ENCODE results near the gene OTOS.

Gene OTOS

GRCh38 chr2:240160291-240161086 lies 20.0 kb upstream of the OTOS start:
- Histone ChIP-seq H3K4me3 (ENCODE audit: low read depth in 1 of 2, low read length in 2 of 2) (no peak overlapping the region), H3K4me1 (ENCODE audit: control insufficient read depth in 1 of 2, insufficient read depth in 2 of 2, low read length in 2 of 2) (no peaks in the 10 kb centered on the region), H3K27ac (ENCODE audit: low read length) (no peak overlapping the region), H3K27me3 (ENCODE audit: low read depth, low read length) (no peaks in the 10 kb centered on the region), H3K36me3 (ENCODE audit: control insufficient read depth in 1 of 2, insufficient read depth in 2 of 2, low read length in 2 of 2) (no peaks in the 10 kb centered on the region), H3K9me3 (ENCODE audit: control insufficient read depth in 1 of 2, low read length in 2 of 2) (no peaks in the 10 kb centered on the region)

GRCh38 chr2:240159251-240159839 lies 18.9 kb upstream of the OTOS start:
- Histone ChIP-seq H3K4me3 (ENCODE audit: low read depth in 1 of 2, low read length in 2 of 2) (no peak overlapping the region), H3K36me3 (ENCODE audit: control insufficient read depth in 1 of 2, insufficient read depth in 2 of 2, low read length in 2 of 2) (no peaks in the 10 kb centered on the region), H3K27me3 (ENCODE audit: low read depth, low read length) (no peaks in the 10 kb centered on the region), H3K9me3 (ENCODE audit: control insufficient read depth in 1 of 2, low read length in 2 of 2) (no peaks in the 10 kb centered on the region), H3K27ac (ENCODE audit: low read length) (no peak overlapping the region), H3K4me1 (ENCODE audit: control insufficient read depth in 1 of 2, insufficient read depth in 2 of 2, low read length in 2 of 2) (no peaks in the 10 kb centered on the region)

GRCh38 chr2:240157147-240157470 lies 16.7 kb upstream of the OTOS start:
- Histone ChIP-seq H3K27me3 (ENCODE audit: low read depth, low read length) (no peaks in the 10 kb centered on the region), H3K27ac (ENCODE audit: low read length) (no peak overlapping the region), H3K9me3 (ENCODE audit: control insufficient read depth in 1 of 2, low read length in 2 of 2) (no peaks in the 10 kb centered on the region), H3K4me3 (ENCODE audit: low read depth in 1 of 2, low read length in 2 of 2) (no peak overlapping the region), H3K36me3 (ENCODE audit: control insufficient read depth in 1 of 2, insufficient read depth in 2 of 2, low read length in 2 of 2) (no peaks in the 10 kb centered on the region), H3K4me1 (ENCODE audit: control insufficient read depth in 1 of 2, insufficient read depth in 2 of 2, low read length in 2 of 2) (no peaks in the 10 kb centered on the region)

GRCh38 chr2:240156435-240157146 lies 16.1 kb upstream of the OTOS start:
- no peaks in the 10 kb centered on the region for H3K4me1 ChIP-seq (ENCODE audit: control insufficient read depth in 1 of 2, insufficient read depth in 2 of 2, low read length in 2 of 2)
- H3K27ac ChIP-seq (ENCODE audit: low read length) = no peak overlapping the region
- no peaks in the 10 kb centered on the region for H3K36me3 ChIP-seq (ENCODE audit: control insufficient read depth in 1 of 2, insufficient read depth in 2 of 2, low read length in 2 of 2)
- no peaks in the 10 kb centered on the region for H3K9me3 ChIP-seq (ENCODE audit: control insufficient read depth in 1 of 2, low read length in 2 of 2)
- no peak overlapping the region for H3K4me3 ChIP-seq (ENCODE audit: low read depth in 1 of 2, low read length in 2 of 2)
- no peaks in the 10 kb centered on the region for H3K27me3 ChIP-seq (ENCODE audit: low read depth, low read length)

- Histone ChIP-seq H3K27me3 (ENCODE audit: low read depth, low read length) (no peaks in the 10 kb centered on the region), H3K9me3 (ENCODE audit: control insufficient read depth in 1 of 2, low read length in 2 of 2) (no peaks in the 10 kb centered on the region), H3K36me3 (ENCODE audit: control insufficient read depth in 1 of 2, insufficient read depth in 2 of 2, low read length in 2 of 2) (no peaks in the 10 kb centered on the region), H3K4me3 (ENCODE audit: low read depth in 1 of 2, low read length in 2 of 2) (no peak overlapping the region), H3K4me1 (ENCODE audit: control insufficient read depth in 1 of 2, insufficient read depth in 2 of 2, low read length in 2 of 2) (no peaks in the 10 kb centered on the region), H3K27ac (ENCODE audit: low read length) (no peak overlapping the region)
Observed at GRCh38 chr2:240155745-240156390, 15.4 kb upstream of the OTOS start.

GRCh38 chr2:240155048-240155744 lies 14.7 kb upstream of the OTOS start:
- no peak overlapping the region for H3K27ac ChIP-seq (ENCODE audit: low read length)
- no peak overlapping the region for H3K4me3 ChIP-seq (ENCODE audit: low read depth in 1 of 2, low read length in 2 of 2)
- no peaks in the 10 kb centered on the region for H3K36me3 ChIP-seq (ENCODE audit: control insufficient read depth in 1 of 2, insufficient read depth in 2 of 2, low read length in 2 of 2)
- no peaks in the 10 kb centered on the region for H3K9me3 ChIP-seq (ENCODE audit: control insufficient read depth in 1 of 2, low read length in 2 of 2)
- no peaks in the 10 kb centered on the region for H3K27me3 ChIP-seq (ENCODE audit: low read depth, low read length)
- H3K4me1 ChIP-seq (ENCODE audit: control insufficient read depth in 1 of 2, insufficient read depth in 2 of 2, low read length in 2 of 2) = no peaks in the 10 kb centered on the region

GRCh38 chr2:240154606-240155005 lies 14.1 kb upstream of the OTOS start:
- no peaks in the 10 kb centered on the region for H3K9me3 ChIP-seq (ENCODE audit: control insufficient read depth in 1 of 2, low read length in 2 of 2)
- no peaks in the 10 kb centered on the region for H3K27me3 ChIP-seq (ENCODE audit: low read depth, low read length)
- H3K4me3 ChIP-seq (ENCODE audit: low read depth in 1 of 2, low read length in 2 of 2) = no peak overlapping the region
- no peaks in the 10 kb centered on the region for H3K36me3 ChIP-seq (ENCODE audit: control insufficient read depth in 1 of 2, insufficient read depth in 2 of 2, low read length in 2 of 2)
- H3K27ac ChIP-seq (ENCODE audit: low read length) = no peak overlapping the region
- no peaks in the 10 kb centered on the region for H3K4me1 ChIP-seq (ENCODE audit: control insufficient read depth in 1 of 2, insufficient read depth in 2 of 2, low read length in 2 of 2)

- H3K36me3 ChIP-seq (ENCODE audit: control insufficient read depth in 1 of 2, insufficient read depth in 2 of 2, low read length in 2 of 2) = no peaks in the 10 kb centered on the region
- H3K4me3 ChIP-seq (ENCODE audit: low read depth in 1 of 2, low read length in 2 of 2) = no peak overlapping the region
- no peak overlapping the region for H3K27ac ChIP-seq (ENCODE audit: low read length)
- no peaks in the 10 kb centered on the region for H3K9me3 ChIP-seq (ENCODE audit: control insufficient read depth in 1 of 2, low read length in 2 of 2)
- H3K4me1 ChIP-seq (ENCODE audit: control insufficient read depth in 1 of 2, insufficient read depth in 2 of 2, low read length in 2 of 2) = no peaks in the 10 kb centered on the region
- no peaks in the 10 kb centered on the region for H3K27me3 ChIP-seq (ENCODE audit: low read depth, low read length)
Observed at GRCh38 chr2:240153418-240153817, 13.0 kb upstream of the OTOS start.

- Histone ChIP-seq H3K4me1 (ENCODE audit: control insufficient read depth in 1 of 2, insufficient read depth in 2 of 2, low read length in 2 of 2) (no peaks in the 10 kb centered on the region), H3K27ac (ENCODE audit: low read length) (no peak overlapping the region), H3K36me3 (ENCODE audit: control insufficient read depth in 1 of 2, insufficient read depth in 2 of 2, low read length in 2 of 2) (no peaks in the 10 kb centered on the region), H3K4me3 (ENCODE audit: low read depth in 1 of 2, low read length in 2 of 2) (no peak overlapping the region), H3K27me3 (ENCODE audit: low read depth, low read length) (no peaks in the 10 kb centered on the region), H3K9me3 (ENCODE audit: control insufficient read depth in 1 of 2, low read length in 2 of 2) (no peaks in the 10 kb centered on the region)
Observed at GRCh38 chr2:240151477-240152031, 11.1 kb upstream of the OTOS start.

GRCh38 chr2:240149943-240150784 lies 9.7 kb upstream of the OTOS start:
- Histone ChIP-seq H3K9me3 (ENCODE audit: control insufficient read depth in 1 of 2, low read length in 2 of 2) (no peaks in the 10 kb centered on the region), H3K27ac (ENCODE audit: low read length) (no peak overlapping the region), H3K27me3 (ENCODE audit: low read depth, low read length) (no peaks in the 10 kb centered on the region), H3K36me3 (ENCODE audit: control insufficient read depth in 1 of 2, insufficient read depth in 2 of 2, low read length in 2 of 2) (no peaks in the 10 kb centered on the region), H3K4me1 (ENCODE audit: control insufficient read depth in 1 of 2, insufficient read depth in 2 of 2, low read length in 2 of 2) (no peaks in the 10 kb centered on the region), H3K4me3 (ENCODE audit: low read depth in 1 of 2, low read length in 2 of 2) (no peak overlapping the region)

All from muscle layer of duodenum (tissue), 2 donors.